ENCODE results near the gene PIGB.
A peak's percentile ranks its signal among the peaks of the same experiment; 100 is the strongest.

Gene PIGB

GRCh38 chr15:55320238-55320550 lies 1.2 kb downstream of the PIGB start:
- Histone ChIP-seq H3K36me3 (peaks cover 0 to 6% (median 0%) of the 10 kb centered on the region in 3 donors), H3K27ac (peak overlapping the region; percentile 14 to 89), H3K4me1 (peaks cover 0 to 37% (median 18%) of the 10 kb centered on the region in 4 donors), H3K9me3 (no peaks in the 10 kb centered on the region), H3K4me3 (peak overlapping the region; percentile 62 to 67), H3K27me3 (no peaks in the 10 kb centered on the region)
- TF ChIP-seq, protein P1, sequence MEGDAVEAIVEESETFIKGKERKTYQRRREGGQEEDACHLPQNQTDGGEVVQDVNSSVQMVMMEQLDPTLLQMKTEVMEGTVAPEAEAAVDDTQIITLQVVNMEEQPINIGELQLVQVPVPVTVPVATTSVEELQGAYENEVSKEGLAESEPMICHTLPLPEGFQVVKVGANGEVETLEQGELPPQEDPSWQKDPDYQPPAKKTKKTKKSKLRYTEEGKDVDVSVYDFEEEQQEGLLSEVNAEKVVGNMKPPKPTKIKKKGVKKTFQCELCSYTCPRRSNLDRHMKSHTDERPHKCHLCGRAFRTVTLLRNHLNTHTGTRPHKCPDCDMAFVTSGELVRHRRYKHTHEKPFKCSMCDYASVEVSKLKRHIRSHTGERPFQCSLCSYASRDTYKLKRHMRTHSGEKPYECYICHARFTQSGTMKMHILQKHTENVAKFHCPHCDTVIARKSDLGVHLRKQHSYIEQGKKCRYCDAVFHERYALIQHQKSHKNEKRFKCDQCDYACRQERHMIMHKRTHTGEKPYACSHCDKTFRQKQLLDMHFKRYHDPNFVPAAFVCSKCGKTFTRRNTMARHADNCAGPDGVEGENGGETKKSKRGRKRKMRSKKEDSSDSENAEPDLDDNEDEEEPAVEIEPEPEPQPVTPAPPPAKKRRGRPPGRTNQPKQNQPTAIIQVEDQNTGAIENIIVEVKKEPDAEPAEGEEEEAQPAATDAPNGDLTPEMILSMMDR (IDR thresholded peaks at IDR 0.05) = no peak
- no peak for DNase-seq
- intact Hi-C loops (cut with DNase I; ENCODE audit: low total_unique reads) = no loop called here

- no peak overlapping the region for H3K27ac ChIP-seq
- TF ChIP-seq, protein P1 (IDR thresholded peaks at IDR 0.05) = no peak
- H3K27me3 ChIP-seq = no peaks in the 10 kb centered on the region
- no peaks in the 10 kb centered on the region for H3K9me3 ChIP-seq
- intact Hi-C loops (cut with DNase I; ENCODE audit: low total_unique reads) = no loop called here
- DNase-seq = no peak
- H3K4me3 ChIP-seq = no peak overlapping the region
- peaks cover 0 to 37% (median 18%) of the 10 kb centered on the region in 4 donors for H3K4me1 ChIP-seq
- peaks cover 0 to 7% (median 6%) of the 10 kb centered on the region in 3 donors for H3K36me3 ChIP-seq
These were observed 1.9 kb downstream of the PIGB start for GRCh38 chr15:55320963-55321362.

- Histone ChIP-seq H3K4me1 (peaks cover 0 to 26% (median 13%) of the 10 kb centered on the region in 4 donors), H3K27ac (no peak overlapping the region), H3K27me3 (no peaks in the 10 kb centered on the region), H3K36me3 (peaks cover 0 to 10% (median 7%) of the 10 kb centered on the region in 3 donors), H3K4me3 (no peak overlapping the region), H3K9me3 (no peaks in the 10 kb centered on the region)
- intact Hi-C loops (cut with DNase I; ENCODE audit: low total_unique reads) = no loop called here
- TF ChIP-seq, protein P1 (IDR thresholded peaks at IDR 0.05) = no peak
- DNase-seq = no peak
These were observed 3.4 kb downstream of the PIGB start for GRCh38 chr15:55322467-55322866.

GRCh38 chr15:55327387-55327786 lies 8.4 kb downstream of the PIGB start:
- no peak overlapping the region for H3K27ac ChIP-seq
- TF ChIP-seq, protein P1 (IDR thresholded peaks at IDR 0.05) = no peak
- intact Hi-C loops (cut with DNase I; ENCODE audit: low total_unique reads) = no loop called here
- H3K4me1 ChIP-seq = no peaks in the 10 kb centered on the region
- no peak overlapping the region for H3K4me3 ChIP-seq
- peaks cover 18 to 53% (median 28%) of the 10 kb centered on the region in 3 donors for H3K36me3 ChIP-seq
- H3K27me3 ChIP-seq = no peaks in the 10 kb centered on the region
- H3K9me3 ChIP-seq = no peaks in the 10 kb centered on the region
- no peak for DNase-seq

DNA sequence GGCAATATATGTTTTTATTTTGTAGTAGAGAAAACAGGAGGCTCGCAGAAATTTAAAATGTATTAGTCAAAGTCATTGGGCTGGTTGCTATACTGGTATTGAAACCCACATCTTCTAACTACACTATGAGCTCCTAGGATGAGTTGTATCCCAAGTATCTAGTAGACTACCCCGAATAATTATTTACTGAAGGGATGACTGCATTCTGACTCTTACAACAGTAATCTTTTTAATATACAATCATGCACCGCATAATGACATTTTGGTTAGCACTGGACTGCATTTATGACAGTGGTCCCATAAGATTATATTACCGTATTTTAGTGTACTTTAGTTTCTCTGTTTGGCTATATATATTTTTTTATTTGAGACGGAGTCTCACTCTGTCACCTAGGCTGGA lies 15.3 kb downstream of the PIGB start:
- Histone ChIP-seq H3K4me1 (peaks cover 0 to 8% (median 0%) of the 10 kb centered on the region in 4 donors), H3K9me3 (no peaks in the 10 kb centered on the region), H3K27ac (no peak overlapping the region), H3K36me3 (peaks cover 29 to 80% (median 50%) of the 10 kb centered on the region in 3 donors), H3K4me3 (no peak overlapping the region), H3K27me3 (no peaks in the 10 kb centered on the region)
- DNase-seq = no peak
- intact Hi-C loops (cut with DNase I; ENCODE audit: low total_unique reads) = no loop called here
- TF ChIP-seq, protein P1 (IDR thresholded peaks at IDR 0.05) = no peak

- no peak for DNase-seq
- Histone ChIP-seq H3K4me1 (peaks cover 0 to 8% (median 0%) of the 10 kb centered on the region in 4 donors), H3K9me3 (no peaks in the 10 kb centered on the region), H3K36me3 (peaks cover 23 to 74% (median 50%) of the 10 kb centered on the region in 3 donors), H3K27me3 (no peaks in the 10 kb centered on the region), H3K27ac (no peak overlapping the region), H3K4me3 (no peak overlapping the region)
- intact Hi-C loops (cut with DNase I; ENCODE audit: low total_unique reads) = no loop called here
- TF ChIP-seq, protein P1 (IDR thresholded peaks at IDR 0.05) = no peak
These were observed 16.0 kb downstream of the PIGB start for GRCh38 chr15:55334997-55335396.

Measured in tibial artery (tissue), 4 donors.